GM19452 (cell line): Measurements from ENCODE around the gene LSR.
"Not testable (repeated sequence)": the region's sequence is repeated elsewhere in the genome, so short reads cannot be mapped to it uniquely, and the experiment has no call there.

Experiments used
- ATAC-seq: cut with Tn5 transposase; IDR thresholded peaks from one replicate; pipeline ENCODE4 v1.9.1; 2021; ENCODE audit not compliant: unreplicated experiment

Gene LSR

DNA sequence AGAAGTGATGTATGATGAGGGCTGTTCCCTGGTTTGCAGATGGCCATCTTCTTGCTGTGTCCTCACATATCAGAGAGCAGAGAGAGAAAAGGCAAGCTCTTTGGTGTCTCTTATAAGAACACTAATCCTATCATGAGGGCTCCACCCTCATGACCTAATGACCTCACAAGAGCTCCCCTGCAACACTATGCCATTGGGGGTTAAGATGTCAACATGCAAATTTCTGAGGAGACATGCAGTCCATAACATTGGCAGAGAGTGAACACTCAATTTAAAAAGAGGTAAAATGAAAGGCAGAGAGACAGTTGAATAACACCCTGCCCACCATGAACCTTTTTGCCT is 31.2 kb upstream of the LSR start:
- ATAC-seq = no peak

DNA sequence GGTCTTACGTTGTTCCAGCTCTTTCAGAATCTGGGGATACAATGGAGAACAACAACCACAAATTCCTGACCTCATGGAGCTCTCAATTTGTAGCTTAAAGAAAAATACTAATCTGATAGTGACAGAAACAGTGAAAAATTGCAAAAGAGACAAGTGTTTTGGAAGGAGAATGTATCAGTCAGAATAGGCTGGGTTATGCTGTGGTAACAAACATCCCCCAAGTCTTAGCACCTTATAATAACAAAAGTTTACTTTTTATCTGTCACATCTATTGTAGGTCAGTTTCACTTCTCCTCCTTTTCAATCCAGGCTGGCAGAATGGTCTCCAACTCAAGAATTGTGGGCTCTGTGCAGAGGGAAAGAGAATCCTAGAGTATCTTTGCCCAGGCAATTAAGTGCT is 29.8 kb upstream of the LSR start:
- no peak for ATAC-seq

GRCh38 chr19:35220315-35220921 is 28.4 kb upstream of the LSR start:
- no peak for ATAC-seq

DNA sequence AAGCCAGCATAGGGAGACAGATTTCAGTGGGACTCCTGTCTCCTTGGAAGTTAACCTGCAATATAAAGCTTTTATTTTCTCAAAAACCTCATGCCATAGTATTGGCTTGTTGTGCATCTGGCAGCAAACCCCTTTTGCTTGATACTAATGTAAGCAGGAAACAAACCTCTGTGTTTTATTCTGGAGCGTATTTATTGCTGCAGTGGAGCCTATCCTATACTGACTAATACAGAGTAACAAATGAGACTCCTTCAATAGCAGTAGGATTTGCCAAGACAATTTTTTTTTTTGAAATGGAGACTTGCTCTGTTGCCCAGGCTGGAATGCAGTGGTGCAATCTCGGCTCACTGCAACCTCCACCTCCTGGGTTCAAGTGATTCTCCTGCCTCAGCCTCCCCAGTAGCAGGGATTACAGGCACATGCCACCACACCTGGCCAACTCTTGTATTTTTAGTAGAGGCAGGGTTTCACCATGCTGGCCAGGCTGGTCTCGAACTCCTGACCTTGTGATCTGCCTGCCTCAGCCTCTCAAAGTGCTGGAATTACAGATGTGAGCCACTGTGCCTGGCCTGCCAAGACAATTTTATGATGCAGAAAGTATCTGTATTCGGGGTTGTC is 27.7 kb upstream of the LSR start:
- not testable (repeated sequence) for ATAC-seq

GRCh38 chr19:35222373-35223015 is 26.3 kb upstream of the LSR start:
- no peak for ATAC-seq

DNA sequence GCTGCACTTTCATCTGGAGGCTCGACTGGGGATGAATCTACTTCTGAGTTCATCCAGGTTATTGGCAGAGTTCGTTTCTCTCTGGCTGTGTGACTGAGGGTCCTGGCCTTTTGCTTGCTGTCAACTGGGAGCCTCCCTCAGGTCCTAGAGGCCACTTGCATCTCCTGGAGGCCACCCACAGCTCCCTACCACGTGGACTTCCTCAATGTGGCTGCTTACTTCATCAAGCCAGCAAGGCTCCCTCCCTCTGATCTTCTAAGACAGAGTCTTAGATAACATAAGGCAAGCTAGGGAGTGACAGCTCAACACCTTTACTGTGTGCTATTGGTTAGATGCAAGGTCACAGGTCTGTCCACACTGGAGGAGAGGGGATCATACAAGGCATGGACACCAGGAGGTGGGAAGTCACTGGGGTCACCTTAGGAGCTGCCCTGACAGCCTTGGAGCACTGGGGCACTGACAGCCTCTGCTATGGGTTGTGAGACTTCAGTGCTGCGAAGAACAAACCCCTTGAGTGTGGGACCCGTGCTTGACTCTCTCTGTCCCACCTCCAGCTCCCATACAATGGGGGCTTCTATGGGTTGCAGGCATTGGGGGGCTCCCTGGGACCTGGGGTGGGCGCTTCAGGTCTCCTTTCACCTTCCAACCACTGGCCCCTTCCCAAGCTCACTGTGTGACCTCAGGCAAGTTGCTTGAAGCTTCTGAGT is 25.6 kb upstream of the LSR start:
- ATAC-seq = no peak

DNA sequence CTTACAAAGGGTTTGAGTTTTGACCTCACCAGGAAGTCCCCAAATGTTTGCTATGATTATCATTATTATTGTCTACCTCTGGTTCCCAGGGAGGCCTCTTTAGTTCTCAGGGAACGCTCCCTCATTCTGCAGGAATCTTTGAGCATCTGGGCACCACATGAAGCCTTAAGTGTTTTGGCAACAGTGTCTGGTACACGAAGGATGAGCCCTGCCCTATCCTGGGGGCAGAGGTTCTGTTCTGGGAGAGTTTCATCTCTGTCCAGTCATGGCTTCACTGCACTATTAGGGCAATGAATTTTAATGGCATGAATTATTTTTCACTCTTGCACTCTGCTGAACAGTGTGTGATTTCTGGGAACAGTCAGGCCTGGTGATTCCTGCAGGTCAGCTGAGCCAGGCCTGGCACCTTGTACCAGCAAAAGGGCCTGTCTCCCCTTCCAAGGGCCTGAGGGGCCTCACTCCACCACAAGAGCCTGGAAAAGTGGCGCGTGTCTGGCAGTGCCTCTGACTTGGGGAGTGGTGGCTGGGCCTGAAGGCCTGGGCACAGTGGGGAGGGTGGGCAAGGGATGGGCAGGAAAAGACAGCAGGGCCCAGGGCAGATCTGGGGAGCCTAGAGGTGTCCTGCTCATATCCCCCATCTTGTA is 24.8 kb upstream of the LSR start:
- no peak for ATAC-seq

GRCh38 chr19:35224681-35225571 is 23.9 kb upstream of the LSR start:
- ATAC-seq = no peak

GRCh38 chr19:35225951-35226350 is 22.9 kb upstream of the LSR start:
- no peak for ATAC-seq

DNA sequence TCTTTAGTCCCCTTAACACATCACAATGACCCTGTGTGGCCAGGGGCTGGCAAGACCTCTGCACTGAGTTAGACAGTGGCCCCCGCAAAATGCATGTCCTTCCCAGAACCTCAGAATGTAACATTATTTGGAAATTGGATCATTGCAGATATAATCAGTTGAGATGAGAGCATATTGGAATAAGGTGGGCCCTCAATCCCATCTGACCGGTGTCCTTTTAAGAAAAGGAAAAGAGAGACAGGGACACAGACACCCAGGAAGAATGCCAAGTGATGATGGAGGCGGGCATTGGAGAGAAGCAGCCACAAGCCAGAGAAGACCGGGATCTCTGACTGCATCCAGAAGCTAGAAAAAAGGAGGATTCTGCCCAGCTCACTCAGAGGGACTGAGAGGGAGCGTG is 22.1 kb upstream of the LSR start:
- no peak for ATAC-seq

DNA sequence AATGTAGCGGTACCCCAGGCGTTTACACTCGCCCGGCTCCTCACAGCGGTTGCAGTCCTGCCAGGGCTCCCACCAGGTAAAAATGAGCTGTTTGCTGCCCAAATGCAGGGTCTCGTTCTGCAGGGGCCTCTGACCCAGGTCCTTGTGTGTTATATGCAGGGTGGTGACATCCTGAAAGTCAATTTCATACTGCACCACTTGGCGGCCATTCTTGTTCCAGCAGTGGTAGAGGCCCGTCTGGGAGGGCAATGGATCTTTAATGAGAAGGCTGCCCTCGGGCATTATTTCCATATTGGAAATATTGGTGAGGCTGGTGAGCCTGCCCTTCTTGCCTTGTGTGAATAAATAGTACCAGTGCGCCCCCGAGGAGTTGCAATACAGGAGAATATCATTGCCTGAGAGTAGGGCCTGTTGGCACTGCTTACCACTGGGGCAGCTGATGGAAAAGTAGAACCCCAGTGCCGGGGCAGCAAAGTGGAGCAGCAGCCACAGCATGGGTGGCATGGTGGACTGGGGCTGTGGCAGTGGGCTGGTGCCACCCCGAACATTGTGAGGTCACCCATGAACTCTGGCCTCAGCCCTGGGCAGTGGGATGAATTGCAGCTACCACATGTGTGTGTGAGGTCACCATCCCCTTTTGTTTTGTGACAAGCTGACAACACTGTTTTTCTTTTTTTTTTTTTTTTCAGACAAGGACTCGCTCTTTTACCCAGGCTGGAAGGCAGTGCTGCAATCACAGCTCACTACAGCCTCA is 20.4 kb upstream of the LSR start, which contains the start of gene FAM187B:
FAM187B (minus strand) TSS at position 563 of the 754 bp plus-strand sequence; CDS start at position 504, 59 bp downstream.
- ATAC-seq = no peak

DNA sequence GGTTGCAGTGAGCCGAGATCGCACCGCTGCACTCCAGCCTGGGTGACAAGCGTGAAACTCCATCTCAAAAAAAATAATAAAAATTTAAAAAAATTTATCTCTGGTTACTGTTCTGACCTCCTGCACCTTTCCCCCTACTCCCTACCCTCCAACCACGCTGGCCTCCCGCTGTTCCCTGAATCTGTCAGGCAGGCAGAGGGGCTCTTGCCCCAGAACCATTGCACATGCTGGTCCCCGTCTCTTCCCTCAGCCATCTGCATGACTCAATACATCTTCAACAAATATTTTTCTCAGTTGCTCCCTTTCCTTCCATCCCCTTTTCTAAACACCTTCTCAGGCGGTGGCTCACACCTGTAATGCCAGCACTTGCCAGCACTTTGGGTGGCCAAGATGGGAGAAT is 19.2 kb upstream of the LSR start:
- ATAC-seq = no peak

- no peak for ATAC-seq
Measured at GRCh38 chr19:35231956-35232645, 16.7 kb upstream of the LSR start.

DNA sequence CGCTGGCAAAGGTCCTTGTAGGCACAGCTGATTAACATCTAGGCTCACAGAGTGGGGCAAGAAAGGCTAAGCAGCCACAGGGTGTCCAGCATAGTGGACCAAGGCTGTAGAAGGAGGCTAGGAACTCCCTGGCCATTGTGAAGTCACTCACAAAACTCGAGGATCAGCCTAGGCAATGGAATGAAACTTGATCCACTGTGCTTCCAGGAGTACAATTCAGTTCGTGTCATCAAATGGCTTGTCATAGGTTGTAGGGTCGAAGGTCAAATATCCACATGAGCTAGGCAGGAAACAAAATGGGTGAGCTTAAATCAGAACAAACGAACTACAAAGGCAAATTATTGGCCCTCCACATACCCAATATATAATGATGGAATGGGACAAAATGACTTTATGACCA is 15.9 kb upstream of the LSR start:
- ATAC-seq = no peak

- no peak for ATAC-seq
Measured at GRCh38 chr19:35236638-35237400, 12.0 kb upstream of the LSR start.

DNA sequence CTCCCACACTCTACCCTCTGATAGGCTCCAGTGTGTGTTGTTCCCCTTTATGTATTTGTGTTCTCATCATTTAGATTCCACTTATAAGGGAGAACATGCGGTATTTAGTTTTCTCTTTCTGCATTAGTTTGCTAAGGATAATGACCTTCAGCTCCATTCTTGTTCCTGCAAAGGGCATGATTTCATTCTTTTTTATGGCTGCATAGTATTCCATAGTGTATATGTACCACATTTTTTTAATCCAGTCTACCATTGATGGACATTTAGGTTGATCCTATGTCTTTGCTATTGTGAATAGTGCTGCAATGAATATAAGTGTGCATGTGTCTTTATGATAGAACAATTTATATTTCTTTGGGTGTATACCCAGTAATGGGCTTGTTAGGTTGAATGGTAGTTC is 9.2 kb upstream of the LSR start:
- ATAC-seq = not testable (repeated sequence)

DNA sequence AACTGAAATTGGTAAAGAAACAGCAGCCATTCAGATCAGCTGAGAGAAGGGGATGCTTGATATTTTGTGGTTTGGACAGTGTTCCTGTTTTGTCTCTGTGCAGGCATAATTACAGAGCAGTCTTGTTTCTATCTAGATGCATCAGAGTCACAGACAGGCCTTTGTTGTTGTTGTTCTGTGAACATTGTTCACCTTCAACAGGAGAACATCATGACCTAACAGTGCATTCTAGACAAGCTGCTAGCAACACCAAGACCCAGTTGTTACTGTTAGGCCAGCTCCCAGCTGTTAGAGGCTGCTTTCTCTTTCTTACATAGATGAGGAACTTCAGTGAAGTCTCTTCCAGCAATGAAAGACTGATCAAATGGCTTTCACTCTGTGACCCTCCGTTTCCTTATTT is 8.5 kb upstream of the LSR start:
- no peak for ATAC-seq

GRCh38 chr19:35241417-35241816 is 7.4 kb upstream of the LSR start:
- no peak for ATAC-seq
